Epithelial cell of proximal tubule (primary cell): ENCODE measurements around the gene USP6NL. TPM values are rescaled to one million over a fixed set of nuclear protein-coding genes. Genes with fewer than 3 reads are reported as not detected.

Experiments used
- DNase-seq: peaks from one replicate; pipeline ENCODE4 v3.0.0-alpha.2; 2011; ENCODE audit warnings: low read depth
- H3K4me3 ChIP-seq: 2 replicates; pipeline ENCODE4 v1.5.1; 2011; ENCODE audit warnings: low read depth, mild to moderate bottlenecking, low read length
- CTCF ChIP-seq: conservative IDR thresholded peaks from 2 replicates; pipeline ENCODE4 v1.5.1; 2012; ENCODE audit warnings: low read depth, mild to moderate bottlenecking, low read length
- total RNA-seq: library from RNA; depleted of rRNA; stranded (reverse); fragments of >200 nt; gene quantifications from 2 replicates; pipeline ENCODE4 v1.2.3, GENCODE V29; 2015

USP6NL gene
- total RNA-seq, 1 donor from 2014 or later: 14.7 TPM

GRCh38 chr10:11530806-11531205 is 80.6 kb downstream of the USP6NL start:
- no peak for TF ChIP-seq CTCF
- no peak for DNase-seq
- H3K4me3 ChIP-seq: no peak overlapping the region

- DNase-seq: no peak
- H3K4me3 ChIP-seq: no peak overlapping the region
- no peak for TF ChIP-seq CTCF
Observed at GRCh38 chr10:11529276-11529903, 82.1 kb downstream of the USP6NL start.

GRCh38 chr10:11528286-11528685 is 83.2 kb downstream of the USP6NL start:
- TF ChIP-seq CTCF: no peak
- DNase-seq: no peak
- H3K4me3 ChIP-seq: no peak overlapping the region

- no peak for DNase-seq
- no peak for TF ChIP-seq CTCF
- H3K4me3 ChIP-seq: no peak overlapping the region
Observed at GRCh38 chr10:11527691-11528255, 83.7 kb downstream of the USP6NL start.

- DNase-seq: no peak
- H3K4me3 ChIP-seq: no peak overlapping the region
- no peak for TF ChIP-seq CTCF
Observed at GRCh38 chr10:11527068-11527467, 84.4 kb downstream of the USP6NL start.

GRCh38 chr10:11525503-11525902 is 85.9 kb downstream of the USP6NL start:
- no peak overlapping the region for H3K4me3 ChIP-seq
- DNase-seq: no peak
- no peak for TF ChIP-seq CTCF

- DNase-seq: no peak
- no peak for TF ChIP-seq CTCF
- no peak overlapping the region for H3K4me3 ChIP-seq
Observed at GRCh38 chr10:11522821-11523245, 88.6 kb downstream of the USP6NL start.
